Right atrium auricular region (tissue), 2 donors: ENCODE measurements around the gene FBXO9. TPM values are rescaled to one million over a fixed set of nuclear protein-coding genes. Genes with fewer than 3 reads are reported as not detected.
"Not testable (repeated sequence)": the region's sequence is repeated elsewhere in the genome, so short reads cannot be mapped to it uniquely, and the experiment has no call there.

Experiments used
- DNase-seq: peaks from one replicate; pipeline ENCODE4 v3.0.0-alpha.2; 2019; ENCODE audit warnings: low spot score
- H3K27ac ChIP-seq, 2 donors: fragments of 200-600 bp; sonication (generic); 1 replicate in 1 of 2; 2 replicates in 1 of 2; pipeline ENCODE4 v1.5.1; 2016 to 2019
- H3K27me3 ChIP-seq, 2 donors: fragments of 200-600 bp; sonication (generic); one replicate each; pipeline versions ENCODE4 v1.5.1 to v1.6.0; 2017 to 2019
- H3K36me3 ChIP-seq: fragments of 200-600 bp; sonication (generic); one replicate; pipeline ENCODE4 v1.5.1; 2016
- H3K4me1 ChIP-seq, 2 donors: fragments of 200-600 bp; sonication (generic); one replicate each; pipeline versions ENCODE4 v1.5.1 to v1.6.0; 2017 to 2019
- H3K4me3 ChIP-seq, 2 donors: fragments of 200-600 bp; sonication (generic); 1 replicate in 1 of 2; 2 replicates in 1 of 2; pipeline ENCODE4 v1.5.1; 2017 to 2019; ENCODE audit warnings: mild to moderate bottlenecking in 1 of 2, moderate library complexity in 1 of 2
- H3K9me3 ChIP-seq, 2 donors: fragments of 200-600 bp; sonication (generic); one replicate each; pipeline ENCODE4 v1.5.1; 2019
- CTCF ChIP-seq, 2 donors: fragments of 200-600 bp; sonication (generic); IDR thresholded peaks; one replicate each; pipeline ENCODE4 v1.5.1; 2019; ENCODE audit warnings: antibody characterized with exemption in 2 of 2
- total RNA-seq, 2 donors: library from RNA; depleted of rRNA; stranded (reverse); fragments of >200 nt; gene quantifications; one replicate each; pipeline ENCODE4 v1.1.0, GENCODE V29; 2016

The FBXO9 gene
- total RNA-seq, 2 donors from 2014 or later, result 35.8 to 50.5 TPM

DNA sequence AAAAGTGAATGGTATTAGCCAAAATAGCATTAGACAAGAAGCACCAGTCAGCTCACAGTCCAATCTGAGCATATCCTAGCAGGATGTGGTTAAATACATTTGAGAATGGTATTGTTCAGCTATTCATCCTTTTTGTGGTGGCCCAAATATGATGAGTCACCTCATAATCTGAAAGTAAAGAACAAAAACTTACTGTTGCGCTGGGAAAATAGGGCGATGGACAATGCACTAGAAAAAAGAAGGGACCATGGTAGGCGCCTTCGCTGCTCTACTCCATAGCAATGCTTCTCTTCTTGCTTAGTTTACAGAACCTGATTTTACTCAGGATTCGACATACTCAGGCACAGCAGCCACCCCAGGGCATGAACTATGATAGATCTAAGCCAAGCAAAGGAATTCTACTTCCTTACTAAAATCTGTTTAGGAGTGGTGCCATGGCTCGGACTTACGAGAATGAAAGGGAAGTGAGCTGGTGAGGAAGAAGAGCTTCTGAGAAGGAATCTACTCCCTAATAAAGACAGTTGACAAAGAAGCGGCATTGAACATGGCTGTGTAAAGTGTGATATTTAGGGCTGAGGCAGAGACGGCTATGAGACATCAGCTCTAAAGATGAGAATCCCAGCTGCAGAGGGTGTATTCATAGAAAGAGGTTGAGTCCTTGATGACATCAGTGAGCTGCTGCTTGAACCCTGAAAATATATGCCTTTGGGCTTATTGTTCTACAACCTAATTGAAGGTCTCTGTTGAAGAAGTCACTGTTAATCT is 16.6 kb upstream of the FBXO9 start:
- TF ChIP-seq CTCF (IDR thresholded peaks at IDR 0.05), result no peak
- Histone ChIP-seq H3K27ac (no peak overlapping the region), H3K27me3 (no peaks in the 10 kb centered on the region), H3K4me1 (peaks cover 0 to 22% of the 10 kb centered on the region in 2 donors), H3K9me3 (no peaks in the 10 kb centered on the region), H3K4me3 (no peak overlapping the region), H3K36me3 (no peaks in the 10 kb centered on the region)
- DNase-seq, result no peak

DNA sequence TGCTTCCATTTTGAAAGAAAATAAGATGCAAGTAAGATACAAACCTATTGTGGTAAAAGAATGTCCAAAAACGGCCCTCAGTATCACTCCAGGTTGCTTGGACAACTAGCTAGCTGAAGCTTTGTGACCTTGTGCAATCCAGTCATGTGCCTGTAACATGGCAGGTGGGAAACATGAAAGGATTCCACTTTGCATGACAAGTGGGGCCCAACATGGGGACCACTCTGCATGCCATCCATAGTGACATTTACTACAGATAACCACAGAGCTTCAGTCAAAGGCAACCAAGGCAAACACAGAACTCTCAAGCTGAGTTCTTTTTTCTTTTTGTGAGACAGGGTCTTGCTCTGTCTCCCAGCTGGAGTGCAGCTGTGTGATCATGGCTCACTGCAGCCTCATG is 15.8 kb upstream of the FBXO9 start:
- Histone ChIP-seq H3K4me1 (peaks cover 0 to 17% of the 10 kb centered on the region in 2 donors), H3K27ac (no peak overlapping the region), H3K27me3 (no peaks in the 10 kb centered on the region), H3K4me3 (no peak overlapping the region), H3K9me3 (no peaks in the 10 kb centered on the region), H3K36me3 (no peaks in the 10 kb centered on the region)
- DNase-seq, result no peak
- no peak for TF ChIP-seq CTCF (IDR thresholded peaks at IDR 0.05)

DNA sequence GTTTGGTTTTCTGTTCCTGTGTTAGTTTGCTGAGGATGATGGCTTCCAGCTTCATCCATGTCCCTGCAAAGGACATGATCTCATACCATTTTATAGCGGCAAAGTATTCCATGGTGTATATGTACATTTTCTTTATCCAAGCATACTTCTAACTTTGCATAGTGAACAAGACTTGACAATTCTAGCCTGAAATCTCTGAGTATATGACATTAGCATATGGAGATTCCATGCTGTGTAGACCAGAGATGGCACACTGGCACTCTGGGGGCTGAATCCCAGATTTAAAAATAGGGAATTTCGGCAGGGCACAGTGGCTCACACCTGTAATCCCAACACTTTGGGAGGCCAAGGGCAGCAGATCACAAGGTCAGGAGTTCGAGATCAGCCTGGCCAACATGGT is 13.1 kb upstream of the FBXO9 start:
- H3K36me3 ChIP-seq, DNase-seq, H3K27me3 ChIP-seq, H3K9me3 ChIP-seq, H3K27ac ChIP-seq, H3K4me3 ChIP-seq: not testable (repeated sequence)
- peaks cover 0 to 30% of the 10 kb centered on the region in 2 donors for H3K4me1 ChIP-seq

DNA sequence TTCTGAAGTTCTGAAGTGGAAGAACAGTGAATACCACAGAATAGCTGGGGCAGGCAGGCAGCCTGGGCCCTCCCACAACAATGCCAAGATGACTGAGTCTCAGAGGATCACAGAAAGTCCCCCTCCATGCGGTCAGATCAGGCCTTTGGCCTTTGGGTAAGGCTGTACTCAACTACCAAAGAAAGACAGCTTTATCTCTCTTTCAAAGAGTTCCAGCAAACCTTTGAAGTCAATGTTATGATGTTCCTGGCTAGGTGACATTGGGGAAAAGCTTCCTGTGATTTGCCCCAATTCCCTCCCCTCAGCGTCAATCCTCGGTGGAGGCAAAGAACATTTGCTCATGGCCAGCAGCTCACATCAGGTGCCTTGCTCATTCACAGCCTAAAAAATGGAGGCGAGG is 10.7 kb upstream of the FBXO9 start:
- peaks cover 0 to 38% of the 10 kb centered on the region in 2 donors for H3K4me1 ChIP-seq
- no peaks in the 10 kb centered on the region for H3K36me3 ChIP-seq
- no peak overlapping the region for H3K4me3 ChIP-seq
- TF ChIP-seq CTCF (IDR thresholded peaks at IDR 0.05), result no peak
- no peak for DNase-seq
- no peaks in the 10 kb centered on the region for H3K9me3 ChIP-seq
- H3K27me3 ChIP-seq, result no peaks in the 10 kb centered on the region
- no peak overlapping the region for H3K27ac ChIP-seq

- no peak for DNase-seq
- Histone ChIP-seq H3K4me1 (peaks cover 0 to 51% of the 10 kb centered on the region in 2 donors), H3K27me3 (no peaks in the 10 kb centered on the region), H3K9me3 (no peaks in the 10 kb centered on the region), H3K36me3 (no peaks in the 10 kb centered on the region), H3K4me3 (no peak overlapping the region), H3K27ac (no peak overlapping the region)
- no peak for TF ChIP-seq CTCF (IDR thresholded peaks at IDR 0.05)
Observed at GRCh38 chr6:53055873-53056272, 9.3 kb upstream of the FBXO9 start.

DNA sequence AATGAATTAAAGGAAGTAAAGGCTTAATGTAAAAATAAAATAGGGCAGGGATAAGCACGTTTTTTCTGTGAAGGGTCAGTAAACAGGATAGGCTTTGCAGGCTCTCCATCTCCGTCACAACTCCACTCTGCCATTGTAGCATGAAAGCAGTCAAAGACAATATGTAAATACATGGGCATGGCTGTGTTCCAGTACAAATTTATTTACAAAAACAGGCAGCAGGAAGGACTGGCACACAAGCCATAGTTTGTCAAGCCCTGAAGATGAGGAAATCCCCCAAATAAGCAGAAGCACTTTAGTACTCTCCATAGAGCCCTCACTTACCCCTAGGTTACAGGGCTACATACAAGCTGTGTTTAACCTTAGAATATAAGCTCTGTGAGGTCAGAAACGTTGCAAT is 8.9 kb upstream of the FBXO9 start:
- peaks cover 0 to 51% of the 10 kb centered on the region in 2 donors for H3K4me1 ChIP-seq

More for the DNA sequence above, 8.9 kb upstream of the FBXO9 start:
- no peaks in the 10 kb centered on the region for H3K27me3 ChIP-seq
- H3K27ac ChIP-seq, result no peak overlapping the region
- DNase-seq, result no peak
- H3K36me3 ChIP-seq, result no peaks in the 10 kb centered on the region
- no peak for TF ChIP-seq CTCF (IDR thresholded peaks at IDR 0.05)
- H3K9me3 ChIP-seq, result no peaks in the 10 kb centered on the region
- no peak overlapping the region for H3K4me3 ChIP-seq
